Thyroid gland (tissue), 4 donors: ENCODE data around the gene OPN1LW.
"Not testable (repeated sequence)": the region's sequence is repeated elsewhere in the genome, so short reads cannot be mapped to it uniquely, and the experiment has no call there.

Experiments used
- POLR2A ChIP-seq, 2 donors: fragments of 450-650 bp; IDR thresholded peaks; one replicate each; pipeline ENCODE4 v1.6.1; 2017; ENCODE audit warnings: antibody characterized with exemption in 2 of 2, mild to moderate bottlenecking in 2 of 2, moderate library complexity in 1 of 2
- TF ChIP-seq, protein P1 (sequence below), 6 experiments: fragments of 200-600 bp in 3 of 6; fragments of 450-650 bp in 3 of 6; sonication (generic) in 3 of 6; IDR thresholded peaks; one replicate each; pipeline ENCODE4 v1.5.1; 2016 to 2019; ENCODE audit warnings: antibody characterized with exemption in 6 of 6, mild to moderate bottlenecking in 2 of 6, inconsistent platforms in 1 of 6, moderate library complexity in 1 of 6

GRCh38 chrX:154151030-154151429 lies 7.0 kb downstream of the OPN1LW start:
- TF ChIP-seq, protein P1, sequence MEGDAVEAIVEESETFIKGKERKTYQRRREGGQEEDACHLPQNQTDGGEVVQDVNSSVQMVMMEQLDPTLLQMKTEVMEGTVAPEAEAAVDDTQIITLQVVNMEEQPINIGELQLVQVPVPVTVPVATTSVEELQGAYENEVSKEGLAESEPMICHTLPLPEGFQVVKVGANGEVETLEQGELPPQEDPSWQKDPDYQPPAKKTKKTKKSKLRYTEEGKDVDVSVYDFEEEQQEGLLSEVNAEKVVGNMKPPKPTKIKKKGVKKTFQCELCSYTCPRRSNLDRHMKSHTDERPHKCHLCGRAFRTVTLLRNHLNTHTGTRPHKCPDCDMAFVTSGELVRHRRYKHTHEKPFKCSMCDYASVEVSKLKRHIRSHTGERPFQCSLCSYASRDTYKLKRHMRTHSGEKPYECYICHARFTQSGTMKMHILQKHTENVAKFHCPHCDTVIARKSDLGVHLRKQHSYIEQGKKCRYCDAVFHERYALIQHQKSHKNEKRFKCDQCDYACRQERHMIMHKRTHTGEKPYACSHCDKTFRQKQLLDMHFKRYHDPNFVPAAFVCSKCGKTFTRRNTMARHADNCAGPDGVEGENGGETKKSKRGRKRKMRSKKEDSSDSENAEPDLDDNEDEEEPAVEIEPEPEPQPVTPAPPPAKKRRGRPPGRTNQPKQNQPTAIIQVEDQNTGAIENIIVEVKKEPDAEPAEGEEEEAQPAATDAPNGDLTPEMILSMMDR (IDR thresholded peaks at IDR 0.05), result not testable (repeated sequence)
- TF ChIP-seq POLR2A (IDR thresholded peaks at IDR 0.05), result not testable (repeated sequence)
